IPS DF 6.9 (cell line): ENCODE measurements around the gene CD2BP2.

Experiments used
- DNase-seq: peaks from one replicate; pipeline ENCODE4 v3.0.0-alpha.2; 2013; ENCODE audit warnings: low read depth, low spot score
- H3K27ac ChIP-seq: one replicate; pipeline ENCODE4 v1.5.1; 2013; ENCODE audit warnings: low read length, control low read depth
- H3K27me3 ChIP-seq: 2 replicates; pipeline ENCODE4 v1.6.1; 2013; ENCODE audit warnings: mild to moderate bottlenecking, low read length; ENCODE audit not compliant: control insufficient read depth, insufficient read depth
- H3K36me3 ChIP-seq: 2 replicates; pipeline ENCODE4 v1.6.1; 2013; ENCODE audit warnings: low read length; ENCODE audit not compliant: control insufficient read depth, insufficient read depth
- H3K4me1 ChIP-seq: 2 replicates; pipeline ENCODE4 v1.6.1; 2013; ENCODE audit warnings: low read length; ENCODE audit not compliant: control insufficient read depth, insufficient read depth
- H3K4me3 ChIP-seq: 2 replicates; pipeline ENCODE4 v1.5.1; 2013; ENCODE audit warnings: mild to moderate bottlenecking, low read length
- H3K9me3 ChIP-seq: 2 replicates; pipeline ENCODE4 v1.6.1; 2013; ENCODE audit warnings: low read length, inconsistent platforms; ENCODE audit not compliant: control insufficient read depth, insufficient read depth
- WGBS: extraction: QIAGEN DNeasy Blood & Tissue Kit; methylation state at CpG from one replicate; pipeline ENCODE4 v1.1.7; 2013; ENCODE audit warnings: mixed read lengths, missing lambda C conversion rate; ENCODE audit not compliant: insufficient read length, insufficient coverage; 5-methylcytosine and 5-hydroxymethylcytosine counted together

Gene CD2BP2

GRCh38 chr16:30358990-30359870, 4.1 kb upstream of the CD2BP2 start:
- H3K36me3 ChIP-seq: peaks cover 12% of the 10 kb centered on the region; the same call in 1 of the 2 replicates
- no peak for DNase-seq
- H3K9me3 ChIP-seq: no peaks in the 10 kb centered on the region

GRCh38 chr16:30358577-30358936, 3.4 kb upstream of the CD2BP2 start:
- no peak overlapping the region for H3K27ac ChIP-seq
- H3K27me3 ChIP-seq: no peaks in the 10 kb centered on the region
- no peaks in the 10 kb centered on the region for H3K9me3 ChIP-seq
- H3K36me3 ChIP-seq: peaks cover 14% of the 10 kb centered on the region; the same call in 1 of the 2 replicates
- DNase-seq: no peak
- no peaks in the 10 kb centered on the region for H3K4me1 ChIP-seq
- WGBS: no CpG with 5 or more reads among the region's 9 CpGs
- H3K4me3 ChIP-seq: no peak overlapping the region

More at GRCh38 chr16:30358990-30359870, 4.1 kb upstream of the CD2BP2 start:
- Histone ChIP-seq H3K27ac (no peak overlapping the region), H3K4me3 (no peak overlapping the region), H3K27me3 (no peaks in the 10 kb centered on the region), H3K4me1 (no peaks in the 10 kb centered on the region)
- WGBS: no CpG with 5 or more reads among the region's 28 CpGs

GRCh38 chr16:30357715-30358576, 2.8 kb upstream of the CD2BP2 start:
- Histone ChIP-seq H3K9me3 (no peaks in the 10 kb centered on the region), H3K27ac (no peak overlapping the region), H3K4me3 (no peak overlapping the region), H3K27me3 (no peaks in the 10 kb centered on the region), H3K4me1 (no peaks in the 10 kb centered on the region), H3K36me3 (peaks cover 18% of the 10 kb centered on the region)
- no CpG with 5 or more reads among the region's 37 CpGs for WGBS
- DNase-seq: no peak

GRCh38 chr16:30357085-30357714, 2.1 kb upstream of the CD2BP2 start:
- H3K4me1 ChIP-seq: no peaks in the 10 kb centered on the region
- no peak overlapping the region for H3K27ac ChIP-seq
- H3K4me3 ChIP-seq: no peak overlapping the region
- WGBS: no CpG with 5 or more reads among the region's 5 CpGs
- H3K9me3 ChIP-seq: no peaks in the 10 kb centered on the region
- H3K36me3 ChIP-seq: peaks cover 24% of the 10 kb centered on the region
- no peaks in the 10 kb centered on the region for H3K27me3 ChIP-seq
- DNase-seq: no peak

GRCh38 chr16:30356401-30357084, 1.4 kb upstream of the CD2BP2 start:
- H3K4me1 ChIP-seq: no peaks in the 10 kb centered on the region
- H3K36me3 ChIP-seq: peaks cover 28% of the 10 kb centered on the region
- no peaks in the 10 kb centered on the region for H3K9me3 ChIP-seq
- no CpG with 5 or more reads among the region's 12 CpGs for WGBS
- no peaks in the 10 kb centered on the region for H3K27me3 ChIP-seq
- no peak for DNase-seq
- no peak overlapping the region for H3K27ac ChIP-seq
- H3K4me3 ChIP-seq: no peak overlapping the region

GRCh38 chr16:30355954-30356308, 823 bp upstream of the CD2BP2 start:
- Histone ChIP-seq H3K4me1 (no peaks in the 10 kb centered on the region), H3K36me3 (peaks cover 32% of the 10 kb centered on the region), H3K27ac (no peak overlapping the region), H3K9me3 (no peaks in the 10 kb centered on the region), H3K4me3 (peak overlapping the region; percentile 78; the same call in 1 of the 2 replicates), H3K27me3 (no peaks in the 10 kb centered on the region)
- WGBS: no CpG with 5 or more reads among the region's 7 CpGs
- no peak for DNase-seq

- no peaks in the 10 kb centered on the region for H3K27me3 ChIP-seq
- no peak for DNase-seq
- no CpG with 5 or more reads among the region's 36 CpGs for WGBS
- no peaks in the 10 kb centered on the region for H3K9me3 ChIP-seq
- no peaks in the 10 kb centered on the region for H3K4me1 ChIP-seq
- H3K27ac ChIP-seq: no peak overlapping the region
- peak overlapping the region; percentile 78 for H3K4me3 ChIP-seq
- H3K36me3 ChIP-seq: peaks cover 34% of the 10 kb centered on the region
These were observed 525 bp downstream of the CD2BP2 start for GRCh38 chr16:30354423-30355143.

- no CpG with 5 or more reads among the region's 23 CpGs for WGBS
- no peak for DNase-seq
- Histone ChIP-seq H3K27me3 (no peaks in the 10 kb centered on the region), H3K36me3 (peaks cover 31% of the 10 kb centered on the region), H3K9me3 (no peaks in the 10 kb centered on the region), H3K4me1 (no peaks in the 10 kb centered on the region), H3K4me3 (no peak overlapping the region), H3K27ac (no peak overlapping the region)
These were observed 1.5 kb downstream of the CD2BP2 start for GRCh38 chr16:30353438-30354129.
